Neuronal stem cell (in vitro differentiated cells): Measurements from ENCODE around the gene RORC. TPM values are rescaled to one million over a fixed set of nuclear protein-coding genes. Genes with fewer than 3 reads are reported as not detected.

Experiments
- DNase-seq: peaks from one replicate; pipeline ENCODE4 v3.0.0-alpha.2; 2013; ENCODE audit warnings: low spot score
- H2AFZ ChIP-seq: one replicate; pipeline ENCODE4 v1.6.1; 2013; ENCODE audit warnings: mild to moderate bottlenecking, low read length, inconsistent platforms
- H2AK5ac ChIP-seq: 2 replicates; pipeline ENCODE4 v1.6.1; 2013; ENCODE audit warnings: low read depth, mild to moderate bottlenecking, inconsistent platforms, low read length, moderate library complexity, mixed read lengths
- H2BK120ac ChIP-seq: 2 replicates; pipeline ENCODE4 v1.6.1; 2013; ENCODE audit warnings: low read depth, mild to moderate bottlenecking, inconsistent platforms, low read length, moderate library complexity, mixed read lengths
- H2BK12ac ChIP-seq: one replicate; pipeline ENCODE4 v1.6.1; 2013; ENCODE audit warnings: low read length, inconsistent platforms
- H2BK15ac ChIP-seq: 2 replicates; pipeline ENCODE4 v1.6.1; 2013; ENCODE audit warnings: mild to moderate bottlenecking, low read length, inconsistent platforms, mixed read lengths
- H2BK5ac ChIP-seq: one replicate; pipeline ENCODE4 v1.6.1; 2013; ENCODE audit warnings: inconsistent platforms, mild to moderate bottlenecking, low read length, moderate library complexity
- H3K14ac ChIP-seq: one replicate; pipeline ENCODE4 v1.6.1; 2013; ENCODE audit warnings: low read length, inconsistent platforms
- H3K18ac ChIP-seq: 2 replicates; pipeline ENCODE4 v1.6.1; 2013; ENCODE audit warnings: low read length, inconsistent platforms
- H3K23ac ChIP-seq: 2 replicates; pipeline ENCODE4 v1.6.1; 2013; ENCODE audit warnings: low read depth, mild to moderate bottlenecking, mixed read lengths, low read length, inconsistent platforms; ENCODE audit not compliant: poor library complexity
- H3K27ac ChIP-seq: replicated peaks from 3 replicates; pipeline ENCODE4 v1.5.1; 2013; ENCODE audit warnings: low read length, inconsistent platforms
- H3K27me3 ChIP-seq, 3 experiments: 2 replicates each; pipeline ENCODE4 v1.6.1; 2013; ENCODE audit warnings: low read length in 3 of 3, mild to moderate bottlenecking in 2 of 3, inconsistent platforms in 1 of 3, low read depth in 1 of 3, mixed read lengths in 1 of 3, moderate library complexity in 1 of 3; ENCODE audit not compliant: control insufficient read depth in 3 of 3, insufficient read depth in 3 of 3
- H3K36me3 ChIP-seq, 2 donors: replicated peaks in 1 of 2; 2 replicates each; pipeline ENCODE4 v1.6.1; 2013; ENCODE audit warnings: low read length in 2 of 2; ENCODE audit not compliant: control insufficient read depth in 2 of 2, insufficient read depth in 2 of 2
- H3K4ac ChIP-seq: 2 replicates; pipeline ENCODE4 v1.6.1; 2013; ENCODE audit warnings: inconsistent platforms, mild to moderate bottlenecking, low read length, moderate library complexity
- H3K4me1 ChIP-seq, 2 donors: 1 replicate in 1 of 2; 2 replicates in 1 of 2; pipeline ENCODE4 v1.6.1; 2013; ENCODE audit warnings: low read length in 2 of 2, low read depth in 1 of 2; ENCODE audit not compliant: control insufficient read depth in 2 of 2, insufficient read depth in 1 of 2
- H3K4me2 ChIP-seq: one replicate; pipeline ENCODE4 v1.6.1; 2013; ENCODE audit warnings: mild to moderate bottlenecking, low read length, inconsistent platforms; ENCODE audit not compliant: insufficient read depth, poor library complexity, severe bottlenecking
- H3K4me3 ChIP-seq, 2 donors: 2 replicates each; pipeline ENCODE4 v1.5.1; 2013; ENCODE audit warnings: low read length in 2 of 2, mild to moderate bottlenecking in 2 of 2, inconsistent platforms in 1 of 2, moderate library complexity in 1 of 2
- H3K79me1 ChIP-seq: one replicate; pipeline ENCODE4 v1.6.1; 2013; ENCODE audit warnings: low read depth, mild to moderate bottlenecking, inconsistent platforms, low read length, moderate library complexity
- H3K9ac ChIP-seq: one replicate; pipeline ENCODE4 v1.6.1; 2013; ENCODE audit warnings: mild to moderate bottlenecking, low read depth, low read length, inconsistent platforms; ENCODE audit not compliant: poor library complexity
- H3K9me3 ChIP-seq, 2 donors: replicated peaks in 1 of 2; 2 replicates each; pipeline versions ENCODE3 to v1.6.1; 2013; ENCODE audit warnings: low read length in 2 of 2, mild to moderate bottlenecking in 2 of 2, inconsistent platforms in 1 of 2, low read depth in 1 of 2, mixed read lengths in 1 of 2, moderate library complexity in 1 of 2; ENCODE audit not compliant: control insufficient read depth in 2 of 2, insufficient read depth in 1 of 2
- H4K8ac ChIP-seq: one replicate; pipeline ENCODE4 v1.6.1; 2013; ENCODE audit warnings: low read depth, mild to moderate bottlenecking, inconsistent platforms, low read length, moderate library complexity
- H4K91ac ChIP-seq: one replicate; pipeline ENCODE4 v1.6.1; 2013; ENCODE audit warnings: low read length, low read depth, mild to moderate bottlenecking, inconsistent platforms; ENCODE audit not compliant: poor library complexity
- WGBS, 2 donors: extraction: QIAGEN DNeasy Blood & Tissue Kit; methylation state at CpG; one replicate each; pipeline ENCODE4 v1.1.7; 2013; ENCODE audit warnings: missing lambda C conversion rate in 2 of 2, mixed read lengths in 1 of 2; ENCODE audit not compliant: insufficient read length in 2 of 2, insufficient replicate concordance in 1 of 2; ENCODE audit errors: extremely low coverage in 2 of 2; 5-methylcytosine and 5-hydroxymethylcytosine counted together
- small RNA-seq: library from polyadenylated mRNA; stranded (forward); fragments of <200 nt; extraction: miRNeasy Mini kit (QIAGEN cat#:217004); gene quantifications from one replicate; pipeline ENCODE3, GENCODE V24; 2013; ENCODE audit not compliant: insufficient read depth

RORC gene

GRCh38 chr1:151756291-151756690, 75.3 kb downstream of the RORC start:
- no peak overlapping the region for H2BK15ac ChIP-seq
- no peak overlapping the region for H2AK5ac ChIP-seq
- peaks cover 16 to 48% of the 10 kb centered on the region in 2 donors for H3K36me3 ChIP-seq
- no peak overlapping the region for H2AFZ ChIP-seq
- H3K14ac ChIP-seq = no peak overlapping the region
- H3K4me3 ChIP-seq = no peak overlapping the region
- no CpG with 5 or more reads among the region's 1 CpG for WGBS, 2 donors
- no peak overlapping the region for H2BK120ac ChIP-seq
- no peak overlapping the region for H4K8ac ChIP-seq
- no peaks in the 10 kb centered on the region for H3K4me1 ChIP-seq
- H3K9ac ChIP-seq = no peak overlapping the region
- H3K27me3 ChIP-seq = no peaks in the 10 kb centered on the region
- H3K23ac ChIP-seq = no peak overlapping the region
- no peak for DNase-seq
- no peaks in the 10 kb centered on the region for H3K79me1 ChIP-seq
- H4K91ac ChIP-seq = no peak overlapping the region
- H3K27ac ChIP-seq = no peak overlapping the region
- no peaks in the 10 kb centered on the region for H3K9me3 ChIP-seq
- H3K4me2 ChIP-seq = no peak overlapping the region
- H3K18ac ChIP-seq = no peak overlapping the region
- no peak overlapping the region for H3K4ac ChIP-seq
- H2BK12ac ChIP-seq = no peak overlapping the region
- no peak overlapping the region for H2BK5ac ChIP-seq

Small RNA genes lying within 50 kb of the gene (small RNA-seq; reads per million reads assigned to genes)
- not detected for gene RF00019
